D721Med (cell line): Measurements from ENCODE around the gene PSMD8.

Source experiments
- DNase-seq: peaks from one replicate; pipeline ENCODE4 v3.0.0; 2011; ENCODE audit warnings: low spot score; ENCODE audit not compliant: insufficient read length
- FAIRE-seq: peaks from 2 replicates; lab custom pipeline; 2011; peaks lifted over from hg19 to GRCh38; lab: Jason Lieb, UNC
- CTCF ChIP-seq: IDR thresholded peaks from 2 replicates; pipeline ENCODE4 v1.5.1; 2012; ENCODE audit warnings: mild to moderate bottlenecking, control low read depth; ENCODE audit not compliant: insufficient read depth; ENCODE audit errors: missing control alignments

Gene PSMD8

GRCh38 chr19:38391911-38392464 is 17.6 kb downstream of the PSMD8 start:
- no peak for TF ChIP-seq CTCF
- DNase-seq: no peak
- no peak for FAIRE-seq

- FAIRE-seq: no peak
- TF ChIP-seq CTCF: no peak
- DNase-seq: no peak
Measured at GRCh38 chr19:38392707-38393308, 18.4 kb downstream of the PSMD8 start.

- FAIRE-seq (no peak), DNase-seq (no peak)
- TF ChIP-seq CTCF: no peak
Measured at GRCh38 chr19:38394488-38394887, 20.1 kb downstream of the PSMD8 start.

GRCh38 chr19:38395381-38396114 is 21.2 kb downstream of the PSMD8 start:
- DNase-seq (no peak), FAIRE-seq (no peak)
- TF ChIP-seq CTCF: no peak

GRCh38 chr19:38399081-38399480 is 24.7 kb downstream of the PSMD8 start:
- FAIRE-seq: no peak
- no peak for TF ChIP-seq CTCF
- no peak for DNase-seq

- no peak for TF ChIP-seq CTCF
- FAIRE-seq: no peak
- DNase-seq: no peak
Measured at GRCh38 chr19:38399537-38399936, 25.2 kb downstream of the PSMD8 start.

GRCh38 chr19:38400361-38400760 is 26.0 kb downstream of the PSMD8 start:
- FAIRE-seq (no peak), DNase-seq (no peak)
- TF ChIP-seq CTCF: no peak
